Mammary epithelial cell (primary cell): Measurements from ENCODE around the gene CHSY1.

Experiments used
- EZH2 ChIP-seq: IDR thresholded peaks from 2 replicates; pipeline ENCODE4 v1.6.1; 2012; ENCODE audit warnings: low read length, inconsistent platforms, borderline replicate concordance
- TF ChIP-seq, protein P1 (sequence below), 2 donors: IDR thresholded peaks in 1 of 2; conservative IDR thresholded peaks in 1 of 2; 2 replicates each; pipeline ENCODE4 v1.5.1; 2011 to 2012; ENCODE audit warnings: inconsistent platforms in 2 of 2, low read length in 2 of 2, mild to moderate bottlenecking in 2 of 2, control low read depth in 1 of 2, low read depth in 1 of 2; ENCODE audit not compliant: insufficient read depth in 1 of 2; ENCODE audit errors: extremely low read depth in 1 of 2

DNA sequence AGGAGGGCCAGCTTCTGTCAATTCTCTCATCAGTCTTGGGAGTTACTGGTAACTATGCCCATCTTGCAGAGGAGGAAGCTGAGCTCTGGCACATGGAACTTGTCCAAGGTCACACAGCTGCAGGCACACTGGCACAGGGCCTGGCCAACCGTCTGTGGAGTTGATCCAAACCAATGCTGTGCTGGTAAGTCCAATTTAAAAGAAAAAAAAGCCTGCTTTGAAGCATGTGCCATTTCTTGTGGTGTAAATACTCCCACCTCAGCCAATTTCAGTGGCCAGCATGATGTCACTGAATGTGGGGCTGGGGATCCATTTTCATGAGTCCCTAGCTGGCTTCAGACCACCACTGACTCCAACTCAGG is 83.4 kb downstream of the CHSY1 start:
- TF ChIP-seq, protein P1, sequence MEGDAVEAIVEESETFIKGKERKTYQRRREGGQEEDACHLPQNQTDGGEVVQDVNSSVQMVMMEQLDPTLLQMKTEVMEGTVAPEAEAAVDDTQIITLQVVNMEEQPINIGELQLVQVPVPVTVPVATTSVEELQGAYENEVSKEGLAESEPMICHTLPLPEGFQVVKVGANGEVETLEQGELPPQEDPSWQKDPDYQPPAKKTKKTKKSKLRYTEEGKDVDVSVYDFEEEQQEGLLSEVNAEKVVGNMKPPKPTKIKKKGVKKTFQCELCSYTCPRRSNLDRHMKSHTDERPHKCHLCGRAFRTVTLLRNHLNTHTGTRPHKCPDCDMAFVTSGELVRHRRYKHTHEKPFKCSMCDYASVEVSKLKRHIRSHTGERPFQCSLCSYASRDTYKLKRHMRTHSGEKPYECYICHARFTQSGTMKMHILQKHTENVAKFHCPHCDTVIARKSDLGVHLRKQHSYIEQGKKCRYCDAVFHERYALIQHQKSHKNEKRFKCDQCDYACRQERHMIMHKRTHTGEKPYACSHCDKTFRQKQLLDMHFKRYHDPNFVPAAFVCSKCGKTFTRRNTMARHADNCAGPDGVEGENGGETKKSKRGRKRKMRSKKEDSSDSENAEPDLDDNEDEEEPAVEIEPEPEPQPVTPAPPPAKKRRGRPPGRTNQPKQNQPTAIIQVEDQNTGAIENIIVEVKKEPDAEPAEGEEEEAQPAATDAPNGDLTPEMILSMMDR (conservative IDR thresholded peaks at IDR 0.05 in 1 of 2, IDR thresholded peaks at IDR 0.05 in 1 of 2; ENCODE audit: extremely low read depth in 1 of 2, insufficient read depth in 1 of 2, low read depth in 1 of 2, low read length in 2 of 2), result no peak
- no peak for TF ChIP-seq EZH2
